Measurements from ENCODE around the gene TOP2A.

TOP2A gene

DNA sequence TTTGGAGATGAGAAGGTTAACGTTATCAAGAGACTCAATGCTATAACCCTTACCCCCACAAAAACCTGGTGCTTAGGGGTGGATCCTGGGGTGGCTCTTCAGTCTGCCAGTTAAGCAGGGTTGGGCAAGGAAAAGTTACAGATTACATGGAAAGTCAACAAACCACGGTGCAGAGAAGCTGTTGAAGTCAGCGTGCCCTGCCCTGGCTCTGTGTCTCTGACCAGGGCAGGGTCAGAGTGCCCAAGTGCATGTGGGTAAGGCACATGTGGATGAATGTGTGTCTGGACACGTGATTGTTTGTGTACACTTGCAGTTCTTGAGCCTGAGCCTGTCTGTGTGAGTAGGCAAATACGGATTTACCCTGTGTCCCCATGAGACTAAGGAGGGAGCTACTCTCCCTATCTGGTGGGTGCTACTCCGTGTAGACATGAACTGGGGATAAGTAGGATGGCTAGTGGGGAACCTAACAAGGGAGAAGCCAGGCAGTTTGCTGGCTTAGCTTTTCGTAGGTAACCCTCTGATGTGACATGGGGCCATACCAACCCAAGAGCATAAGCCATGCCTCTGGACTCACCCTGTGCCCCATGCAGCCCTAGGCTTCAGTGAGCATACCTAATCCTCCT lies 31.1 kb upstream of the TOP2A start:
- peak overlapping the region; percentile 61 to 80 (median 76) for H3K27ac Mint-ChIP-seq
- peak overlapping the region in 2 of 3 experiments; percentile 49 to 63 for H3K4me3 Mint-ChIP-seq
- TF ChIP-seq, protein P1, sequence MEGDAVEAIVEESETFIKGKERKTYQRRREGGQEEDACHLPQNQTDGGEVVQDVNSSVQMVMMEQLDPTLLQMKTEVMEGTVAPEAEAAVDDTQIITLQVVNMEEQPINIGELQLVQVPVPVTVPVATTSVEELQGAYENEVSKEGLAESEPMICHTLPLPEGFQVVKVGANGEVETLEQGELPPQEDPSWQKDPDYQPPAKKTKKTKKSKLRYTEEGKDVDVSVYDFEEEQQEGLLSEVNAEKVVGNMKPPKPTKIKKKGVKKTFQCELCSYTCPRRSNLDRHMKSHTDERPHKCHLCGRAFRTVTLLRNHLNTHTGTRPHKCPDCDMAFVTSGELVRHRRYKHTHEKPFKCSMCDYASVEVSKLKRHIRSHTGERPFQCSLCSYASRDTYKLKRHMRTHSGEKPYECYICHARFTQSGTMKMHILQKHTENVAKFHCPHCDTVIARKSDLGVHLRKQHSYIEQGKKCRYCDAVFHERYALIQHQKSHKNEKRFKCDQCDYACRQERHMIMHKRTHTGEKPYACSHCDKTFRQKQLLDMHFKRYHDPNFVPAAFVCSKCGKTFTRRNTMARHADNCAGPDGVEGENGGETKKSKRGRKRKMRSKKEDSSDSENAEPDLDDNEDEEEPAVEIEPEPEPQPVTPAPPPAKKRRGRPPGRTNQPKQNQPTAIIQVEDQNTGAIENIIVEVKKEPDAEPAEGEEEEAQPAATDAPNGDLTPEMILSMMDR (IDR thresholded peaks at IDR 0.05; ENCODE audit: unreplicated experiment in 3 of 3), result no peak
- peaks cover 71% of the 10 kb centered on the region for H3K4me1 Mint-ChIP-seq
- H3K9me3 Mint-ChIP-seq, result no peaks in the 10 kb centered on the region
- peaks cover 15% of the 10 kb centered on the region for H3K36me3 Mint-ChIP-seq (ENCODE audit: low read depth)
- H3K27me3 Mint-ChIP-seq (ENCODE audit: low read depth), result peaks cover 1% of the 10 kb centered on the region

DNA sequence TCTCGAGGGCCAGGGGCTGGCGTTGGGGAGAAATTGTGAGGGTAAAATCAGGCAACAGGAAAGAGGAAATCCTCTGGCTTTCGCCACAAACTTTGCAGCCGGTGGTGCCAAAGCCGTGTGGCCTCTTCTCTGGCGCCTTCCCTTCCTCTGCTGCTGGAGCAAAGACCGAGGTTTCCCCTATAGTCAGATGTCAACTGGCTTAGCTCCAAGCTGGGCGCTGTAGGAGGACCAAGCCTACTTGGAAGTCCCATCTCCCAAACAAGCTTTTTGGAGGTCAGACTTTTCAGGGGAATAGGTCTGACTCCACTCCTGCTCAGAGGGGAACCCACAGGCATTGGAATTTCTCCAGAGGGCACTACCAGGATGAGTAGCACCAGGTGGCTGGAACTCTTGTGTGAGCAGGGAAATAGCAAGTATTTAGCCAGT lies 30.5 kb upstream of the TOP2A start:
- Mint-ChIP-seq H3K36me3 (ENCODE audit: low read depth) (peaks cover 10% of the 10 kb centered on the region), H3K4me3 (peak overlapping the region; percentile 48 to 63 (median 53)), H3K9me3 (no peaks in the 10 kb centered on the region), H3K27me3 (ENCODE audit: low read depth) (no peaks in the 10 kb centered on the region), H3K4me1 (peaks cover 69% of the 10 kb centered on the region), H3K27ac (peak overlapping the region; percentile 61 to 80 (median 76))
- TF ChIP-seq, protein P1 (IDR thresholded peaks at IDR 0.05; ENCODE audit: unreplicated experiment in 3 of 3), result no peak

GRCh38 chr17:40447806-40448205 lies 30.1 kb upstream of the TOP2A start:
- Mint-ChIP-seq H3K4me3 (peak overlapping the region; percentile 48 to 66 (median 53)), H3K27ac (peak overlapping the region; percentile 30 to 61 (median 51)), H3K4me1 (peaks cover 65% of the 10 kb centered on the region), H3K27me3 (ENCODE audit: low read depth) (no peaks in the 10 kb centered on the region), H3K36me3 (ENCODE audit: low read depth) (peaks cover 7% of the 10 kb centered on the region), H3K9me3 (no peaks in the 10 kb centered on the region)
- TF ChIP-seq, protein P1 (IDR thresholded peaks at IDR 0.05; ENCODE audit: unreplicated experiment in 3 of 3), result no peak

GRCh38 chr17:40447148-40447644 lies 29.5 kb upstream of the TOP2A start:
- TF ChIP-seq, protein P1 (IDR thresholded peaks at IDR 0.05; ENCODE audit: unreplicated experiment in 3 of 3), result no peak
- peaks cover 4% of the 10 kb centered on the region for H3K27me3 Mint-ChIP-seq (ENCODE audit: low read depth)
- peak overlapping the region; percentile 30 to 61 (median 51) for H3K27ac Mint-ChIP-seq
- H3K4me1 Mint-ChIP-seq, result peaks cover 64% of the 10 kb centered on the region
- peak overlapping the region; percentile 48 to 66 (median 53) for H3K4me3 Mint-ChIP-seq
- peaks cover 2% of the 10 kb centered on the region for H3K36me3 Mint-ChIP-seq (ENCODE audit: low read depth)
- H3K9me3 Mint-ChIP-seq, result no peaks in the 10 kb centered on the region

- Mint-ChIP-seq H3K4me1 (peaks cover 55% of the 10 kb centered on the region), H3K27ac (peak overlapping the region; percentile 92 to 97 (median 94)), H3K4me3 (peak overlapping the region; percentile 84 to 94 (median 91)), H3K27me3 (ENCODE audit: low read depth) (peaks cover 4% of the 10 kb centered on the region), H3K36me3 (ENCODE audit: low read depth) (no peaks in the 10 kb centered on the region), H3K9me3 (no peaks in the 10 kb centered on the region)
- TF ChIP-seq, protein P1 (IDR thresholded peaks at IDR 0.05; ENCODE audit: unreplicated experiment in 3 of 3), result peak in 1 of 3 experiments; percentile 19
These were observed 28.2 kb upstream of the TOP2A start for GRCh38 chr17:40445751-40446468.
